Right atrium auricular region (tissue), 2 donors: ENCODE measurements around the gene FRMD7. TPM values are rescaled to one million over a fixed set of nuclear protein-coding genes. Genes with fewer than 3 reads are reported as not detected.
"Not testable (repeated sequence)": the region's sequence is repeated elsewhere in the genome, so short reads cannot be mapped to it uniquely, and the experiment has no call there.

Experiments
- DNase-seq: peaks from one replicate; pipeline ENCODE4 v3.0.0-alpha.2; 2019; ENCODE audit warnings: low spot score
- H3K27ac ChIP-seq, 2 donors: fragments of 200-600 bp; sonication (generic); 1 replicate in 1 of 2; 2 replicates in 1 of 2; pipeline ENCODE4 v1.5.1; 2016 to 2019
- H3K27me3 ChIP-seq, 2 donors: fragments of 200-600 bp; sonication (generic); one replicate each; pipeline versions ENCODE4 v1.5.1 to v1.6.0; 2017 to 2019
- H3K36me3 ChIP-seq: fragments of 200-600 bp; sonication (generic); one replicate; pipeline ENCODE4 v1.5.1; 2016
- H3K4me1 ChIP-seq, 2 donors: fragments of 200-600 bp; sonication (generic); one replicate each; pipeline versions ENCODE4 v1.5.1 to v1.6.0; 2017 to 2019
- H3K4me3 ChIP-seq, 2 donors: fragments of 200-600 bp; sonication (generic); 1 replicate in 1 of 2; 2 replicates in 1 of 2; pipeline ENCODE4 v1.5.1; 2017 to 2019; ENCODE audit warnings: mild to moderate bottlenecking in 1 of 2, moderate library complexity in 1 of 2
- H3K9me3 ChIP-seq, 2 donors: fragments of 200-600 bp; sonication (generic); one replicate each; pipeline ENCODE4 v1.5.1; 2019
- total RNA-seq, 2 donors: library from RNA; depleted of rRNA; stranded (reverse); fragments of >200 nt; gene quantifications; one replicate each; pipeline ENCODE4 v1.1.0, GENCODE V29; 2016
- TF ChIP-seq, protein P1 (sequence below), 2 donors: fragments of 200-600 bp; sonication (generic); IDR thresholded peaks; one replicate each; pipeline ENCODE4 v1.5.1; 2019; ENCODE audit warnings: antibody characterized with exemption in 2 of 2

FRMD7 gene
- total RNA-seq, 2 donors from 2014 or later, result not detected

DNA sequence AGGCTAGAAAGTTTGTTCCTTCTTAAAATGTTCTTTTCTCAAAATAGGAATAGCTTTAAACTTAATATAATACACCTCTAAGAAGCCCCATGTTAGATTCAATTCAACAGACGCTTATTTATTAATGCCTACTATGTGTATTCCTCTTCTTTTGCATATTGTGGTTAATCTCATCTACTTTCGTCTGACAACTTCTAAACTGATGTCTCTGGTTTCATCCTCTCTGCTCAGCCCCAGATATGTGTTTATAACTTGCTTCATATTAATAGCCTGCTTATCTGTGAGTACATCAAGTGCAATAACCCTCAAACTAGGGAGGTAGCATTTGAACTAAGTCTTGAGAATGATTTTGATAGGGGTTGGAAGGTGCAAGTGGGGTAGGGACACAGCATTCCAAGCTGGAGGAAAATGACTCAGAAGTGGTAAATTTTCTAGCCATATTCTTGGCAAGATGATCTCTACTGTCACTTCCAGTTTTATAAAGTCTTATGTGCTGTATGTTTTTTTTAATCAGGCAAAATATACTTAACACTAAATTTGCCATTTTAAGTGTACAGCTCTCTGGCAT lies 67.8 kb downstream of the FRMD7 start:
- TF ChIP-seq, protein P1, sequence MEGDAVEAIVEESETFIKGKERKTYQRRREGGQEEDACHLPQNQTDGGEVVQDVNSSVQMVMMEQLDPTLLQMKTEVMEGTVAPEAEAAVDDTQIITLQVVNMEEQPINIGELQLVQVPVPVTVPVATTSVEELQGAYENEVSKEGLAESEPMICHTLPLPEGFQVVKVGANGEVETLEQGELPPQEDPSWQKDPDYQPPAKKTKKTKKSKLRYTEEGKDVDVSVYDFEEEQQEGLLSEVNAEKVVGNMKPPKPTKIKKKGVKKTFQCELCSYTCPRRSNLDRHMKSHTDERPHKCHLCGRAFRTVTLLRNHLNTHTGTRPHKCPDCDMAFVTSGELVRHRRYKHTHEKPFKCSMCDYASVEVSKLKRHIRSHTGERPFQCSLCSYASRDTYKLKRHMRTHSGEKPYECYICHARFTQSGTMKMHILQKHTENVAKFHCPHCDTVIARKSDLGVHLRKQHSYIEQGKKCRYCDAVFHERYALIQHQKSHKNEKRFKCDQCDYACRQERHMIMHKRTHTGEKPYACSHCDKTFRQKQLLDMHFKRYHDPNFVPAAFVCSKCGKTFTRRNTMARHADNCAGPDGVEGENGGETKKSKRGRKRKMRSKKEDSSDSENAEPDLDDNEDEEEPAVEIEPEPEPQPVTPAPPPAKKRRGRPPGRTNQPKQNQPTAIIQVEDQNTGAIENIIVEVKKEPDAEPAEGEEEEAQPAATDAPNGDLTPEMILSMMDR (IDR thresholded peaks at IDR 0.05), result no peak
- Histone ChIP-seq H3K27me3 (no peaks in the 10 kb centered on the region), H3K4me1 (no peaks in the 10 kb centered on the region), H3K36me3 (no peaks in the 10 kb centered on the region), H3K27ac (no peak overlapping the region), H3K4me3 (no peak overlapping the region), H3K9me3 (no peaks in the 10 kb centered on the region)
- no peak for DNase-seq

DNA sequence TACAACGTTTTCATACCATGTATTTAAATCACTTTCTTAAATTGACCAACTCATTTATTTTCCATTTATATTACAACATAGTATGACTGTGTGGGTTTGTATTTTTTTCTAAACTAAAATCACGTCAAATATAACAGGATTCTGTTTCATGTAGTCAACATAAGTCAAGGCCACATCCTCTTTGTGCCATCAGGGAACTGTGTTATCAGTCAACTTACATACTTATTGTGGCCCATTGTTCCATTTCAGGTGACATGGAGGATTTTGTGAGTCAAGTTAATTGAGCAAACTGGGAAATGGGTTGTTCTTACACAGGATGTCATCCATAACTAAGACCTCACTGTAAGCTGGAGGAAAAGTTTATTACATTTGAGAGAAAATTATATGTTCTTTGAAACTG lies 68.8 kb downstream of the FRMD7 start:
- Histone ChIP-seq H3K9me3 (no peaks in the 10 kb centered on the region), H3K27me3 (no peaks in the 10 kb centered on the region), H3K27ac (no peak overlapping the region)

DNA sequence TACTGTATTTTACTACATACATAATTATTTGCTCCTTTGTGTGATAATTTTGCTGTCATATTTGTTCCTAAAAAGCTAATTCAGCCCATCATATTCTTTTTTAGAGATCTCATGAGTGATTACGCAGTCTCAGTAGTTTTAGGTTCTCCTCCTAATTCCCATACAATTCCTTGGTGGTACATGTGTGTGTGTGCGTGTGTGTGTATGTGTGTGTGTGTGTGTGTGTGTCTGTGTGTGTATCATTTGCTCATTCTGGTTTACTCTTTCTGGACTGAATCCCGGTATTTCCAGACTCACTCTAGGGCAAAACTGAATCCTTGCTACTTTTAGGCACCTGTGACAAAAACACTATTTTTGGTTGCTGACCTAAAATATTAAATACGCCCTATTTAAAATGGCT lies 69.8 kb downstream of the FRMD7 start:
- Histone ChIP-seq H3K27ac (no peak overlapping the region), H3K9me3 (no peaks in the 10 kb centered on the region), H3K4me1 (no peaks in the 10 kb centered on the region), H3K36me3 (no peaks in the 10 kb centered on the region), H3K27me3 (no peaks in the 10 kb centered on the region), H3K4me3 (no peak overlapping the region)
- no peak for DNase-seq
- TF ChIP-seq, protein P1 (IDR thresholded peaks at IDR 0.05), result no peak

More for the DNA sequence above, 68.8 kb downstream of the FRMD7 start:
- Histone ChIP-seq H3K4me3 (no peak overlapping the region), H3K36me3 (no peaks in the 10 kb centered on the region), H3K4me1 (no peaks in the 10 kb centered on the region)
- DNase-seq, result no peak
- TF ChIP-seq, protein P1 (IDR thresholded peaks at IDR 0.05), result no peak

DNA sequence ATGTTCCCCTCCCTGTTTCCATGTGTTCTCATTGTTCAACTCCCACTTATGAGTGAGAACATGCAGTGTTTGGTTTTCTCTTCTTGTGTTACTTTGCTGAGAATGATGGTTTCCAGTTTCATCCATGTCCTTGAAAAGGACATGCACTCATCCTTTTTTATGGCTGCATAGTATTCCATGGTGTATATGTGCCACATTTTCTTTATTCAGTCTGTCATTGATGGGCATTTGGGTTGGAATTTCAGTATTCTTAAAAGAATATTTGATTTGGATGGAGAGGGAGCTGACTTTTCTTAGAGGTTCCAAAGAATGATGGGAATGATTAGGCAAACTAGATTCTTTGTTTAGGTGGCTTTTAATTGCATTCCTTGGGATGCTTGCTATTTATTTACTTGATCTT lies 76.0 kb downstream of the FRMD7 start:
- not testable (repeated sequence) for H3K36me3 ChIP-seq, H3K4me3 ChIP-seq, H3K27me3 ChIP-seq, H3K4me1 ChIP-seq, DNase-seq, H3K9me3 ChIP-seq, H3K27ac ChIP-seq

DNA sequence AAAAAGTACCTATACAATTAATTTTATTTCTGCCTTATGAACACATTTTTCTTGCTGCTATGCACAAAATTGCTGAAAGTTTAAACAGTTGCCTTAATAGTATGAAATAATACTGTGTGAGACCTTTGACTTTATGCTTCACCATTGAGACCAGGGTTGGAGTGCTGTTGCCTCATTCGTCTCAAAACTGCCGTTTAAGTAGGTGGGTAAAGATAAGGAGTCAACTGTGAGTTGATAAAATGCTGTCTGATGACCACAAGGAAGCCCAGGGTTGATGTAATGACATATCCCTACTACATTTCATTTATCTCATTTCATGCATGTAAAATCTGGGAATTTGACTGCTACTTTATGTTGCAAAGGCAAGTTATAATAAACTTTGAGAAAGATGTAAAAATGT lies 81.3 kb downstream of the FRMD7 start:
- no peaks in the 10 kb centered on the region for H3K27me3 ChIP-seq
- H3K4me3 ChIP-seq, result no peak overlapping the region
- DNase-seq, result no peak
- H3K27ac ChIP-seq, result no peak overlapping the region
- H3K36me3 ChIP-seq, result no peaks in the 10 kb centered on the region
- H3K4me1 ChIP-seq, result no peaks in the 10 kb centered on the region
- TF ChIP-seq, protein P1 (IDR thresholded peaks at IDR 0.05), result no peak
- H3K9me3 ChIP-seq, result no peaks in the 10 kb centered on the region

DNA sequence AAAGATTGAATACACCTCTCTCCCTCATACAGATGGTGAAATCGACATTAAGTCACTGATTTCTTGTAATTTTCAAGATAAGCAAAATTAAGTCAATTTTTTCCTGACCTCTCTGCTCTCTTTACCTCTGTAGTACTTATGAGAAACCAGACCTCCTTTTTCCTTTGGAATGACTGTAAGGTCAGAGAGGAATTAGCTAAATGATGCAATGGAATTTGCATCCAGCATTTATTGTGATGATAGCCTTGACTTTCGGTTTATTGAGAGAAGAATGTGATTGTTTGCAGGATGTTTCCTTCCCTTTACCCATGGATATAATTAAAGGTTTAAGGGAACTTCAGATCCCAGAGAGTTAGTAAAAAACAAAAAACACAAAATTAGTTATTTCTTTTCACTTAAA lies 82.4 kb downstream of the FRMD7 start:
- TF ChIP-seq, protein P1 (IDR thresholded peaks at IDR 0.05), result no peak
- H3K9me3 ChIP-seq, result no peaks in the 10 kb centered on the region
- H3K4me1 ChIP-seq, result no peaks in the 10 kb centered on the region
- no peaks in the 10 kb centered on the region for H3K27me3 ChIP-seq
- H3K27ac ChIP-seq, result no peak overlapping the region
- DNase-seq, result no peak
- H3K36me3 ChIP-seq, result no peaks in the 10 kb centered on the region
- H3K4me3 ChIP-seq, result no peak overlapping the region
